HG03521 (cell line): ENCODE results near the gene ARFGAP1.

ENCODE experiments used
- ATAC-seq: cut with Tn5 transposase; IDR thresholded peaks from one replicate; pipeline ENCODE4 v1.9.1; 2021; ENCODE audit warnings: mild to moderate bottlenecking, moderate library complexity; ENCODE audit not compliant: unreplicated experiment

ARFGAP1 gene

GRCh38 chr20:63276956-63277355 is 4.3 kb downstream of the ARFGAP1 start:
- ATAC-seq = no peak

GRCh38 chr20:63277466-63278272 is 5.1 kb downstream of the ARFGAP1 start:
- ATAC-seq = no peak

- no peak for ATAC-seq
Measured at GRCh38 chr20:63278661-63279060, 6.0 kb downstream of the ARFGAP1 start.

GRCh38 chr20:63279931-63280330 is 7.3 kb downstream of the ARFGAP1 start:
- ATAC-seq = no peak

- no peak for ATAC-seq
Measured at GRCh38 chr20:63280371-63280770, 7.8 kb downstream of the ARFGAP1 start.

- no peak for ATAC-seq
Measured at GRCh38 chr20:63280929-63281545, 8.4 kb downstream of the ARFGAP1 start.

- ATAC-seq = no peak
Measured at GRCh38 chr20:63281742-63282665, 9.4 kb downstream of the ARFGAP1 start.

GRCh38 chr20:63282946-63283345 is 10.3 kb downstream of the ARFGAP1 start:
- no peak for ATAC-seq

- no peak for ATAC-seq
Measured at GRCh38 chr20:63283397-63284082, 10.9 kb downstream of the ARFGAP1 start.

GRCh38 chr20:63284083-63284440 is 11.4 kb downstream of the ARFGAP1 start:
- ATAC-seq = no peak

GRCh38 chr20:63284544-63284949 is 11.9 kb downstream of the ARFGAP1 start:
- ATAC-seq = no peak

GRCh38 chr20:63284981-63285524 is 12.4 kb downstream of the ARFGAP1 start:
- ATAC-seq = no peak

- no peak for ATAC-seq
Measured at GRCh38 chr20:63285636-63286615, 13.3 kb downstream of the ARFGAP1 start.

- ATAC-seq = no peak
Measured at GRCh38 chr20:63286781-63287696, 14.4 kb downstream of the ARFGAP1 start.

- ATAC-seq = no peak
Measured at GRCh38 chr20:63287697-63288580, 15.3 kb downstream of the ARFGAP1 start.

- ATAC-seq = no peak
Measured at GRCh38 chr20:63288581-63289251, 16.1 kb downstream of the ARFGAP1 start.
